ENCODE measurements around the gene HHAT. TPM values are rescaled to one million over a fixed set of nuclear protein-coding genes. Genes with fewer than 3 reads are reported as not detected.
A peak's percentile ranks its signal among the peaks of the same experiment; 100 is the strongest.

The HHAT gene
- total RNA-seq: 2.4 TPM

GRCh38 chr1:210328746-210329503 lies at the start of gene HHAT:
Gene HHAT, plus strand, starts transcription at chr1:210328902. Its CDS starts 20,074 bp downstream, at chr1:210348976.
- Histone ChIP-seq H3K4me1 (ENCODE audit: insufficient read depth, low read length) (peaks cover 14% of the 10 kb centered on the region), H3K4me3 (ENCODE audit: low read length) (peak within 1 kb of the TSS; percentile 78), H3K9me3 (ENCODE audit: low read depth, low read length) (no peaks in the 10 kb centered on the region), H3K27me3 (ENCODE audit: insufficient read depth, low read length) (no peaks in the 10 kb centered on the region)

GRCh38 chr1:210280221-210280620 lies 48.5 kb upstream of the HHAT start:
- Histone ChIP-seq H3K9me3 (ENCODE audit: low read depth, low read length) (no peaks in the 10 kb centered on the region), H3K27me3 (ENCODE audit: insufficient read depth, low read length) (no peaks in the 10 kb centered on the region), H3K4me1 (ENCODE audit: insufficient read depth, low read length) (no peaks in the 10 kb centered on the region), H3K4me3 (ENCODE audit: low read length) (no peak overlapping the region)

- Histone ChIP-seq H3K4me1 (ENCODE audit: insufficient read depth, low read length) (peaks cover 3% of the 10 kb centered on the region), H3K9me3 (ENCODE audit: low read depth, low read length) (no peaks in the 10 kb centered on the region), H3K4me3 (ENCODE audit: low read length) (no peak overlapping the region), H3K27me3 (ENCODE audit: insufficient read depth, low read length) (peaks cover 35% of the 10 kb centered on the region)
Observed at GRCh38 chr1:210288116-210288515, 40.6 kb upstream of the HHAT start.

GRCh38 chr1:210289248-210289647 lies 39.5 kb upstream of the HHAT start:
- H3K4me1 ChIP-seq (ENCODE audit: insufficient read depth, low read length): peaks cover 3% of the 10 kb centered on the region
- peaks cover 40% of the 10 kb centered on the region for H3K27me3 ChIP-seq (ENCODE audit: insufficient read depth, low read length)

GRCh38 chr1:210291081-210291764 lies 37.5 kb upstream of the HHAT start:
- Histone ChIP-seq H3K9me3 (ENCODE audit: low read depth, low read length) (no peaks in the 10 kb centered on the region), H3K4me1 (ENCODE audit: insufficient read depth, low read length) (peaks cover 3% of the 10 kb centered on the region), H3K4me3 (ENCODE audit: low read length) (no peak overlapping the region), H3K27me3 (ENCODE audit: insufficient read depth, low read length) (peaks cover 38% of the 10 kb centered on the region)

More at GRCh38 chr1:210289248-210289647, 39.5 kb upstream of the HHAT start:
- Histone ChIP-seq H3K4me3 (ENCODE audit: low read length) (no peak overlapping the region), H3K9me3 (ENCODE audit: low read depth, low read length) (no peaks in the 10 kb centered on the region)

- Histone ChIP-seq H3K27me3 (ENCODE audit: insufficient read depth, low read length) (peaks cover 38% of the 10 kb centered on the region), H3K4me3 (ENCODE audit: low read length) (no peak overlapping the region)
Observed at GRCh38 chr1:210291786-210292230, 36.9 kb upstream of the HHAT start.

GRCh38 chr1:210292231-210292871 lies 36.4 kb upstream of the HHAT start:
- H3K9me3 ChIP-seq (ENCODE audit: low read depth, low read length): no peaks in the 10 kb centered on the region
- peaks cover 3% of the 10 kb centered on the region for H3K4me1 ChIP-seq (ENCODE audit: insufficient read depth, low read length)
- H3K27me3 ChIP-seq (ENCODE audit: insufficient read depth, low read length): peaks cover 38% of the 10 kb centered on the region
- no peak overlapping the region for H3K4me3 ChIP-seq (ENCODE audit: low read length)

More at GRCh38 chr1:210291786-210292230, 36.9 kb upstream of the HHAT start:
- Histone ChIP-seq H3K9me3 (ENCODE audit: low read depth, low read length) (no peaks in the 10 kb centered on the region), H3K4me1 (ENCODE audit: insufficient read depth, low read length) (peaks cover 3% of the 10 kb centered on the region)

- H3K9me3 ChIP-seq (ENCODE audit: low read depth, low read length): no peaks in the 10 kb centered on the region
- peaks cover 38% of the 10 kb centered on the region for H3K27me3 ChIP-seq (ENCODE audit: insufficient read depth, low read length)
- H3K4me1 ChIP-seq (ENCODE audit: insufficient read depth, low read length): peaks cover 3% of the 10 kb centered on the region
- no peak overlapping the region for H3K4me3 ChIP-seq (ENCODE audit: low read length)
Observed at GRCh38 chr1:210293171-210293607, 35.5 kb upstream of the HHAT start.

- Histone ChIP-seq H3K9me3 (ENCODE audit: low read depth, low read length) (no peaks in the 10 kb centered on the region), H3K4me3 (ENCODE audit: low read length) (no peak overlapping the region), H3K27me3 (ENCODE audit: insufficient read depth, low read length) (peaks cover 35% of the 10 kb centered on the region), H3K4me1 (ENCODE audit: insufficient read depth, low read length) (peaks cover 3% of the 10 kb centered on the region)
Observed at GRCh38 chr1:210294999-210295745, 33.5 kb upstream of the HHAT start.

GRCh38 chr1:210296682-210297081 lies 32.0 kb upstream of the HHAT start:
- peaks cover 3% of the 10 kb centered on the region for H3K4me1 ChIP-seq (ENCODE audit: insufficient read depth, low read length)
- no peaks in the 10 kb centered on the region for H3K9me3 ChIP-seq (ENCODE audit: low read depth, low read length)
- peaks cover 20% of the 10 kb centered on the region for H3K27me3 ChIP-seq (ENCODE audit: insufficient read depth, low read length)
- no peak overlapping the region for H3K4me3 ChIP-seq (ENCODE audit: low read length)

GRCh38 chr1:210298296-210298695 lies 30.4 kb upstream of the HHAT start:
- Histone ChIP-seq H3K4me3 (ENCODE audit: low read length) (no peak overlapping the region), H3K27me3 (ENCODE audit: insufficient read depth, low read length) (peaks cover 3% of the 10 kb centered on the region)

GRCh38 chr1:210298936-210299335 lies 29.8 kb upstream of the HHAT start:
- Histone ChIP-seq H3K4me1 (ENCODE audit: insufficient read depth, low read length) (no peaks in the 10 kb centered on the region), H3K27me3 (ENCODE audit: insufficient read depth, low read length) (no peaks in the 10 kb centered on the region), H3K4me3 (ENCODE audit: low read length) (no peak overlapping the region), H3K9me3 (ENCODE audit: low read depth, low read length) (no peaks in the 10 kb centered on the region)

More at GRCh38 chr1:210298296-210298695, 30.4 kb upstream of the HHAT start:
- Histone ChIP-seq H3K4me1 (ENCODE audit: insufficient read depth, low read length) (no peaks in the 10 kb centered on the region), H3K9me3 (ENCODE audit: low read depth, low read length) (no peaks in the 10 kb centered on the region)

GRCh38 chr1:210299501-210299900 lies 29.2 kb upstream of the HHAT start:
- Histone ChIP-seq H3K9me3 (ENCODE audit: low read depth, low read length) (no peaks in the 10 kb centered on the region), H3K4me1 (ENCODE audit: insufficient read depth, low read length) (no peaks in the 10 kb centered on the region), H3K27me3 (ENCODE audit: insufficient read depth, low read length) (no peaks in the 10 kb centered on the region), H3K4me3 (ENCODE audit: low read length) (no peak overlapping the region)

GRCh38 chr1:210300923-210301614 lies 27.6 kb upstream of the HHAT start:
- H3K27me3 ChIP-seq (ENCODE audit: insufficient read depth, low read length): no peaks in the 10 kb centered on the region
- no peak overlapping the region for H3K4me3 ChIP-seq (ENCODE audit: low read length)
- no peaks in the 10 kb centered on the region for H3K9me3 ChIP-seq (ENCODE audit: low read depth, low read length)

More at GRCh38 chr1:210300923-210301614, 27.6 kb upstream of the HHAT start:
- no peaks in the 10 kb centered on the region for H3K4me1 ChIP-seq (ENCODE audit: insufficient read depth, low read length)

All from mononuclear cell (primary cell).